Epithelial cell of proximal tubule (primary cell): ENCODE data around the gene SMAD4. TPM values are rescaled to one million over a fixed set of nuclear protein-coding genes. Genes with fewer than 3 reads are reported as not detected.
"Not testable (repeated sequence)": the region's sequence is repeated elsewhere in the genome, so short reads cannot be mapped to it uniquely, and the experiment has no call there.

Experiments used
- DNase-seq: peaks from one replicate; pipeline ENCODE4 v3.0.0-alpha.2; 2011; ENCODE audit warnings: low read depth
- H3K4me3 ChIP-seq: 2 replicates; pipeline ENCODE4 v1.5.1; 2011; ENCODE audit warnings: low read depth, mild to moderate bottlenecking, low read length
- CTCF ChIP-seq: conservative IDR thresholded peaks from 2 replicates; pipeline ENCODE4 v1.5.1; 2012; ENCODE audit warnings: low read depth, mild to moderate bottlenecking, low read length
- total RNA-seq: library from RNA; depleted of rRNA; stranded (reverse); fragments of >200 nt; gene quantifications from 2 replicates; pipeline ENCODE4 v1.2.3, GENCODE V29; 2015

SMAD4 gene
- total RNA-seq, 1 donor from 2014 or later, result 82.6 TPM

GRCh38 chr18:50989711-50990110, 40.3 kb upstream of the SMAD4 start:
- no peak for TF ChIP-seq CTCF
- H3K4me3 ChIP-seq, result no peak overlapping the region
- no peak for DNase-seq

DNA sequence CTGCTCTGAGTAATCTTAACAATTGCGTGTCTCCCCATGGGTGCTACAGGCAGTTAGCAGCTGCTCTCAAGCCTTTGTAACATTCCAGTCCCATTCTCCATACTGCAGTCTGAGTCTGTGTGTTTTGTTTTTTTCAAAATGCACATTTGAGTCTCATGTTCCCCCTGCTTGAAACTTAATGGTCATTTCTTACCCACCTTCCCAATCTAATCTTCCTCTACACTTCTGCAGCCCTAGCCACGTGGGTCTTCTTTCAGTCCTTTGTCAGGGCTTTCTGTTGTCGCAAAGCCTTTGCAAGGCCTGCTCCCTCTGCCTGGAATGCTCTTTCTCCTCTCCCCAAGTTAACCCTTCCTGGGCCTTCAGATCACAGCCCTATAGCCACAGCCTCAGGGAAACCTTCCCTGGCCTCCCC, 37.7 kb upstream of the SMAD4 start:
- TF ChIP-seq CTCF, result no peak
- H3K4me3 ChIP-seq, result no peak overlapping the region
- no peak for DNase-seq

GRCh38 chr18:50994031-50994430, 36.0 kb upstream of the SMAD4 start:
- TF ChIP-seq CTCF, result no peak
- H3K4me3 ChIP-seq, result no peak overlapping the region
- no peak for DNase-seq

- not testable (repeated sequence) for H3K4me3 ChIP-seq, DNase-seq
Measured at GRCh38 chr18:51003174-51003573, 26.8 kb upstream of the SMAD4 start.

DNA sequence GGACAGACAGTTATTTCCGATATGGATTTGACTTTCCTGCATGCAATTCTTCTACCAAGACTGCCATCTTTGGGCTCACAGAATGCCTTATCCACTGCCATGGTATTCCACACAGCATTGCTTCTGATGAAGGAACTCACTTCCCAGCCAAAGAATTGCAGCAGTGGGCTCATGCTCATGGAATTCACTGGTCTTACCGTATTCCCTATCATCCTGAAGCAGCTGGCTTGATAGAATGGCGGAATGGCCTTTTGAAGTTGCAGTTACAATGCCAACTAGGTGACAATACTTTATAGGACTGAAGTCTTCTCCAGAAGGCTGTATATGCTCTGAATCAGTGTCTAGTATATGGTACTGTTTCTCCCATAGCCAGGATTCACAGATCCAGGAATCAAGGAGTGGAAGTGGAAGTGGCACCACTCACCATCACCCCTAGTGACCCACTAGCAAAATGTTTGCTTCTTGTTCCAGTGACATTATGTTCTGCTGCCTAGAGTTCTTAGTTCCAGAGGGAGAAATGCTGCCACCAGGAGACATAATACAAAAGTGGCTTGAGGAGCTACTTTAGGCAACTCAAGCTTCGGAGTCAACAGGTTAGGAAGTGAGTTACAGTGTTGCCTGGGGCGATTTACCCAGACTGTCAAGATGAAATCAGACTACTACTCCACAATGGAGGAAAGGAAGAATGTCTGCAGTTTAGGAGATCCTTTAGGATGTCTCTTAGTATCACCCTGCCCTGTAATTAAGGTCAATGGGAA, 23.8 kb upstream of the SMAD4 start:
- no peak for DNase-seq
- H3K4me3 ChIP-seq, result no peak overlapping the region
- TF ChIP-seq CTCF, result no peak

DNA sequence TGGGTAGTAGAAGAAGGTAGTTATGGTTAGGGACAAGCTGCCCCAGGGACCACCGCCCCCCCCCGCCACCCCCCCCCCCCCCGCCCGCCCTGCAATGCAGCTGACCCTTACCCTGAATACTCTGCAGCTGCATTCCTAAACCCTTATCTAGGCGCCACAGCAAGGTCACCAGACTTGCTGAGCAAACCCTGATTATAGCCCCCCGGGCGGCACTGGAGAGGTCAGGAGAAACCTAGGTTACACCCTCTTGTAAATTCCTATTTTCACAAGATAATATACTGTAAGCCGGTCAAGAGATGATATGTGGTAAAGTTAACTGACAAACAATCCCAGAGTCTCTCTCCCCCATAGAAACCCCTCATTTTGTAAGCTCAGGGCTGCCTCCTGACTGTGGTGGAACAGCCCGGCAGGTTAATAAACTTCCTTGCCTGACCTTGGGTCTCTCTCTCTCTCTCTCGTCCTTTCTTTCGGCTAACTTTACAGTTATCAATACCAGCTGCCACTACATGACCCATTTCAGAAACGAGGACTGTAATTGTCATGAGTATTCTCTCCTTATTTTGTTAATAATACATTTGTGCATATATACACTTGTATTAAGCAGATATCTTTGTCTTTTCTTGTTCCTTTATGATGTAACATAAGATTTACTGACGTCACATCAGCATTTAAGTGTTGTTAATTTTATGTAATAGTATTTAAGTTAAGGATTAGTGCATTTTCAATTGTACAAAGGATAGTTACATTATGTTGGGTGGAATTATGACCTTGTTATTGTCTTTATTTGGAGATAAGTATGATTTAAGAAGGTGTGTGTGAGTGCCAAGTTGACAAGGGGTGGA, 22.8 kb upstream of the SMAD4 start:
- TF ChIP-seq CTCF, result no peak
- H3K4me3 ChIP-seq, result no peak overlapping the region
- DNase-seq, result no peak

DNA sequence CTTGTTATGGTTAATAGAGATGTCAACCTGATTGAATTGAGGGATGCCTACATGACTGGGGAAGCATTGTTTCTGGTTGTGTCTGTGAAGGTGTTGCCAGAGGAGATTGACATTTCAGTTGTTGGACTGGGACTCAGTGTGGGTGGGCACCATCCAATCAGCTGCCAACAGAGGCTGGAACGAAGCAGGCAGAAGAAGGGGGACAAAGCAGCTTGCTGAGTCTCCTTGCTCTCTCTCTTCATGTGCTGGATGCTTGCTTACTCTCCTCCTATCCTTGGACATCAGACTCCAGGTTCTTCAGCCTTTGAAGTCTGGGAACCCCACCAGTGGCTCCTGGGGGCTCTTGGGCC, 22.2 kb upstream of the SMAD4 start:
- no peak for DNase-seq
- TF ChIP-seq CTCF, result no peak
- no peak overlapping the region for H3K4me3 ChIP-seq
